GM12864 (cell line): ENCODE measurements around the gene ADAMTSL2.

Experiments
- DNase-seq: peaks from one replicate; pipeline ENCODE4 v3.0.0-alpha.2; 2011; ENCODE audit warnings: low read depth
- H3K4me3 ChIP-seq: 2 replicates; pipeline ENCODE4 v1.5.1; 2011; ENCODE audit warnings: mild to moderate bottlenecking, low read depth, low read length, control low read depth
- TF ChIP-seq, protein P1 (sequence below): IDR thresholded peaks from 2 replicates; pipeline ENCODE4 v1.5.1; 2011; ENCODE audit warnings: low read depth, mild to moderate bottlenecking, moderate library complexity, low read length, control low read depth, inconsistent platforms; ENCODE audit errors: missing control alignments

The ADAMTSL2 gene

DNA sequence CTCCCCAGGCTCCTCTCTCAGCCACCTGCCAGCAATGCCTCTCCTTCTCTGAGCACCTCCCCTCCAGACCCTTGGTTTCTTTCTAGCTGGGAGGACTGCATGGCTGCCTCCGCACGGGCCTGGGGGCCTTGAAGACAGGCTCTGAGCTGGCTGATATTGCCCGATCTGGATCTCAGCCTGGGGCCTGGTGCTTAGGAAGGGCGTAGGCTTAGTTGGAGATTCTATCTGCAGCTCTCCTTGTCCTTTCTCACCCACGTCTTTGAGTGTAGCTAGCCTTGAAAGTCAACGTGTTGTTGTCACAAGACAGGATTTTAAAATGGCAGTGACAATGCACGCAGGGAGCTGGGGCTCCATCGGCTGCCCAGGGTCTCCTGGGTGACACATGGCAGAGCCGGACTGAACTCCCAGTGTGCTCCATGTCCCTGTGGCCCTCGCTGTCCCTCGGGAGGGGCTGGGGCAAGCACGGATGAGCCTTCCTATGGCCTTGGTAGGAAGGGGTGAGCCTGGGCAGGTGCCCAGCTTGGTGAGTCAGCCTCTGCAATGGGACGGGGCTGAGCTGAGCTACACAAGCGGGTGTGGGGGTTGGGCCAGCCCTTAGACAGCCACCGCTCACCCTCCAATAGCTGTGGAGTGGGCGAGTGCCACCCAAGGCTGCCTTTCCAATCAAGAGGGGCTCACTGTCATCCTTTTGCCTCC is 9.4 kb downstream of the ADAMTSL2 start:
- DNase-seq: no peak
- TF ChIP-seq, protein P1, sequence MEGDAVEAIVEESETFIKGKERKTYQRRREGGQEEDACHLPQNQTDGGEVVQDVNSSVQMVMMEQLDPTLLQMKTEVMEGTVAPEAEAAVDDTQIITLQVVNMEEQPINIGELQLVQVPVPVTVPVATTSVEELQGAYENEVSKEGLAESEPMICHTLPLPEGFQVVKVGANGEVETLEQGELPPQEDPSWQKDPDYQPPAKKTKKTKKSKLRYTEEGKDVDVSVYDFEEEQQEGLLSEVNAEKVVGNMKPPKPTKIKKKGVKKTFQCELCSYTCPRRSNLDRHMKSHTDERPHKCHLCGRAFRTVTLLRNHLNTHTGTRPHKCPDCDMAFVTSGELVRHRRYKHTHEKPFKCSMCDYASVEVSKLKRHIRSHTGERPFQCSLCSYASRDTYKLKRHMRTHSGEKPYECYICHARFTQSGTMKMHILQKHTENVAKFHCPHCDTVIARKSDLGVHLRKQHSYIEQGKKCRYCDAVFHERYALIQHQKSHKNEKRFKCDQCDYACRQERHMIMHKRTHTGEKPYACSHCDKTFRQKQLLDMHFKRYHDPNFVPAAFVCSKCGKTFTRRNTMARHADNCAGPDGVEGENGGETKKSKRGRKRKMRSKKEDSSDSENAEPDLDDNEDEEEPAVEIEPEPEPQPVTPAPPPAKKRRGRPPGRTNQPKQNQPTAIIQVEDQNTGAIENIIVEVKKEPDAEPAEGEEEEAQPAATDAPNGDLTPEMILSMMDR: no peak
- no peak overlapping the region for H3K4me3 ChIP-seq

DNA sequence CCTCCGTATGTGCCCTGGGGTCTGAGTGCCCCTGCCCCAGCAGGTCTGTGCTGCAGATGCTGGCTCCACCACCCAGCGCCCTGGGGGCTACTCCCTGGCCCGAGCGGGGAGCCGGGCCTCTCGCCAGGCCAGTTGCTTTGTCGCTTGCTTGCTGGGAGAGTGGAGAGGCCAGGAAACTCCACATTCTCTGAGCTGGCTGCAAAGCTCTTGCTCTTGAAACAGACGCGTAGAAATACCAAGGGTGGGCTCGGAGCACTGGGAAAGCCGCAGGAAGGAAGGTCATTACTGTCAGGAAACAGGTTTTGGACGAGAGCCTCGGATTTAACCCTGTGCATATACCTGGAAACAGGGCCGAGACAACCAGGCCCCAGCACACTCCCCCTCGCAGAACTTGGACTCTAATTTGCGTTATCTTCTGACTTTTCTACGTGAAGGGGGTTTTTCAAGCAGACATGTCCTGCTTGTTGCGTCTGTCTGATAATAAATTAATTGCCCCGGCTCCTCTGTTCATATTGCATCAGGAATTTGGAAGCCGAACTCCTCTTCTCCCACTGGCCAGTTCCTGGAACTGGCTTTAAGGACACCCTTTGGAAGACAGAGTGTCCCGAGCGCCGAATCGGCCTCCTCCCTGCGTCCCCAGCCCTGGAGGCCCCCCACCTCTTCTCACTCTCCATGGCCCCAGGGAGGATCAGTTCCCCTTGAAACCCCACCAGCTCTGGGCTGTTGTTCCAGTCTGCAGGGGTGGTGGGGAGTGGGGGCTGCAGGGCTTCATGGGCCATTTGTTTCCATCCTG is 11.2 kb downstream of the ADAMTSL2 start:
- TF ChIP-seq, protein P1: no peak
- no peak for DNase-seq
- no peak overlapping the region for H3K4me3 ChIP-seq

DNA sequence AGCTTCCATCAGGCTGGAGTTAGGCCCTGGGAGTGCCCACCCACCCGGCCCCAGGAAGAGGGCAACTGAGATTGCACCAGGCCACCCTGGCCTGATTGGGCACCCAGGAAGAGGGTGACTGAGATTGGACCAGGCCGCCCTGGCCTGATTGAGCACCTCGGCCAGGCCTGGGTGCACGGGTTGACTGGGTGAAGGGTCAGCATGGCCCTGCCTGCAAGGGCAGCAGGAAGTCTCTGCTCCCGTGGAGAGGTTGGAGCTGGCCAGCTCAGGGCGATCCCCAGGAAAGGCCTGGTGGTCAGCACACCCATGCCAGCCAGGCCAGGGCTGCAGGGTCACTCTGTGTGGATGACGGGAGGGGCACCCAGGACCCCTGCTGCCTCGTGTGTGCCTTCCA is 11.8 kb downstream of the ADAMTSL2 start:
- TF ChIP-seq, protein P1: no peak
- H3K4me3 ChIP-seq: no peak overlapping the region
- DNase-seq: no peak

DNA sequence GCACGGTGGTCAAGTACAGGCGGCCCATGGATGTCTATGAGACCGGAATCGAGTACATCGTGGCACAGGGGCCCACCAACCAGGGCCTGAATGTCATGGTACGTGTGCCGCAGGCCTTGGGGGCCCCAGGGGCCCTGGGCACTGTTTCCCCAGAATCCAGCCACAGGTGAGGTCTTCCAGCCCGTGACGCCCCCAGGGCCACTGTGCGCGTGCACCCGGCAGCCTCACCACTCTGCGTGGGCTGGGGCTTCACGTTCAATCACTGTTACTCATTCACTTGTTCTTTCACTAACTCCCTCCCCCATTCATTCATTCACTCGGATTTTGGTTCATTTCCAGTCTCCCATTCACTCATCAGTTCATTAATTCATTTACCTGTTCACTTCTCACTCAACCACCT is 12.6 kb downstream of the ADAMTSL2 start:
- TF ChIP-seq, protein P1: no peak
- no peak overlapping the region for H3K4me3 ChIP-seq
- DNase-seq: no peak

DNA sequence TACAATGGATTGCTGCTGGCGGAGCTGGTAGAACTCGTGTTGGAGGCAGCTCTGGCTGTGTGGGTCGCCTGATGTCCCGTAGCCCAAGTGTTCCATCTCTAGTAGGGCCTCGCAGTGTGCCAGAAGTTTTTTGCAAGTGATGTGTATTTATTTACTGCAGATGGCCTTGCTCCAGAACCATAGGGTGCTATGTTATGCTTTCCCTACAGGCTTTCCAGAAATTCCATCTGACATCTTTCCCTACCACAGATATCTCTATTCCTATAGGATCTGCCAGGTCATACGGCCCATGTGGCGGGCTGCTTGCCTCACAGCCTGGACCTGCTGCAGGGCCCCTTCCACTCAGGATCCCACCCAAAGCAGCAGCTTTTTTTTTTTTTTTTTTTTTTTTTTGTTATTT is 16.9 kb downstream of the ADAMTSL2 start:
- DNase-seq: no peak
- TF ChIP-seq, protein P1: no peak
- no peak overlapping the region for H3K4me3 ChIP-seq

DNA sequence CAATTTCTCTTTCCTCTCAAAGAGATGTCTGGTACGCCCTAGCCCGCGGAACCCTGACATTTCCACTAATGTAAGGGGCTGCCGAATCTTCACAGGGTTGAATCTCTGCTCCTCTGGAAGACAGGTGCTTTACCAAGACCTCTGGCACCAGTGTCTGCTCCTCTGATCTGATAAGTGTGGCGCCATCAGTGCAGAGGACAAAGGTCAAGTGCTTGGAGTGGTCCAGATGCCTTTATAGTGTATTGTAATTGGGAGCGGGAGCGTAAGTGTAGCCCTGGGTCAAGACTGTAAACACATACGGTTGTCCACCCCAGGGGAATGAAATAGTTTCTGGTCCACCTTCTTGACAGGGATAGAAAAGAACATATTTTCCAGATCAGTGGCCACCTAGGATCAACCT is 17.7 kb downstream of the ADAMTSL2 start:
- TF ChIP-seq, protein P1: no peak

More for the DNA sequence above, 17.7 kb downstream of the ADAMTSL2 start:
- no peak overlapping the region for H3K4me3 ChIP-seq
- DNase-seq: no peak
